Stimulated activated CD8-positive, alpha-beta memory T cell treated with anti-CD3 and anti-CD28 coated beads, Interleukin-12 subunit alpha, Interleukin-12 subunit beta, amount 100 ng/mL, for 24 hours (primary cell): ENCODE data around the gene HM13.
"Not testable (repeated sequence)": the region's sequence is repeated elsewhere in the genome, so short reads cannot be mapped to it uniquely, and the experiment has no call there.

Source experiments
- DNase-seq: peaks from one replicate; pipeline ENCODE4 v3.0.0-alpha.2; 2020; ENCODE audit errors: extremely low read depth

Gene HM13

DNA sequence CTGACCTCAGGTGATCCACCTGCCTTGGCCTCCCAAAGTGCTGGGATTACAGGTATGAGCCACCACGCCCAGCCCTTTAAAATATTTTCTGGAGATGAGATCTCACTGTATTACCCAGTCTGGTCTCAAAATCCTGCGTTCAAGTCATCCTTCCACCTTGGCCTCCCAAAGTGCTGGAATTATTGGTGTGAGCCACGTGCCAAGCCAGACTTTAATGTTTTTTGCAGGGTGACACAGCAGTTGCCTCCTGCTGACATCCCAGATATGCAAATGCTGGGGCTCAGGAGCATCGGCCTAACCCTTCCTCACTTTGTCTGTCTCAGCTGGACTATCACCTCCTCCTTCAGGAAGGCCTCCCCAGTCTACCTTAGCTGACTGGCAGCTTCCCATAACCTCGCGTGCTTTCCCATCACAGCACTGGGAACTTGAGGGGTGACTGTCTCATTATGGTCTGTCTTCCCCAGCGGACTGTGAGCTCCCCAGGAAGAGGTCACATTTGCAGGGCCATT is 76.5 kb downstream of the HM13 start:
- no peak for DNase-seq

GRCh38 chr20:31593221-31594001 is 79.2 kb downstream of the HM13 start:
- no peak for DNase-seq

DNA sequence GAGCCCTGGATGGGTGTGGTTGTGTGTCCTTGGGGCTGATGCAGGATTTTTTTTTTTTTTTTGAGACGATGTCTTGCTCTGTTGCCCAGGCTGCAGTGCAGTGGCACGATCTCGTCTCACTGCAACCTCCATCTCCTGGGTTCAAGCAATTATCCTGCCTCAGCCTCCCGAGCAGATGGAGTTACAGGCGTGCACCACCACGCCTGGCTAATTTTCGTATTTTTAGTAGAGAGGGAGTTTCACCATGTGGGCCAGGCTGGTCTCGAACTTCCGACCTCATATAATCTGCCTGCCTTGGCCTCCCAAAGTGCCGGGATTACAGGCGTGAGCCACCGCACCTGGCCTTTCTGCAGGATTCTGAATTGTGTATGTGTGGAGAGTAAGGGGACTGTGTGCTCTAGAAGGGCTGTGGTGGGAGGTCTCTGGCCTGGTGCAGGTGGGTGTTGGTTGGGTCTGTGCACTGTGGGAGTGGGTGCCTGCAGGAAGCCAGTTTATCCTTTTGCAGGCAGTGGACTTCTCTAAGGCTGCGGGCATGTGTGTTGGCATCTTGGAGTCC is 79.8 kb downstream of the HM13 start:
- DNase-seq, result no peak

DNA sequence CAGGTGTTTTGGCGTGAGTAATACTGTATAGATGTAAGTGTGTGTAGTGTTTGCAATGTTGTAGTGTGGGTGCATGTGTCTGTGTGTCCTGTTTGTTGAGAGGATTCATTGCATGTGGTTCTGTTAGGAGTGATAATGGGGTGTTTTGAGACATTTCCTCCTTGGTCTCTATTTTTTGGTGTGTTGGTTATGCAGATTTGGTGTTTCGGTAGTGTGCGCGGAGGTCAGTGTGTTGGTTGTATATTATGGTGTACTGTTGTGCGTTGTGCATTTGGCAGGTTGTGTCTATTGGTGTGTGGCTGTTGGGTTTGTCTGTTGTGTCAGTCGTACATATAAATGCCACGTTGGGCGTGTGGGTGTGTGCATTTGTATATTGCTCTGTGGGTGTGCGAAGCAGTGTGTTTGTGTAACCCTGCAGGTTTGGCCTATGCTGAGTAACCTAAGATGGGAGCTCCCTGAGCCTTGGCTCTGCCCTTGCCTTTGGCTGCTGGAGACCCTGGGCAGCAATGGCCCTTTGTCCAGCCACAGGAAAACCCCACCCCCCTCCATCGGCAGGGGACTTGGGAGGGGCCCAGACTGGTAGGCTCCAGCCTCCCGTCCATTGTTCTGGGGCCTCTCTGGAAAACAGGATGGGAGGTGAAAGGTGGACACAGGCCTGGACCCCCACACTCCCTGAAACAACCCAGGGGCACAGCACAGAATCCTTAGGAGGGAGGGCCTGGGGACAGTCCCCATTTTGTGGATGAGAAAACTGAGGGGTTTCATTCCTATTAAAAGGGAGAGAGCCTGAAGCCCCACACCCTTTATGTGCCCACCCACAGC is 80.5 kb downstream of the HM13 start:
- DNase-seq, result no peak

DNA sequence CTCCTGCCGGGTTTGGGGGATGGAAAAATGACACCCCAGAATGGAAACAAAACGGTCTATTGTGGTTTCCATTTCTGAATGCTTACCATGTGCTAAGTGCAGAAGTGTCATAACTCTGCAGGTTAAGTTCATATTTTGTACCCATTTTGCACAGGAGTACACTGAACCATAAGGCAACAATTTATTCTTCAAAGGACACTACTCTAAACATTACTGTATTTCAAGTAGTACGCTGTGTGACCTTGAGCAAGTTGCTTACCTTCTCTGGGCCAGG is 81.1 kb downstream of the HM13 start:
- no peak for DNase-seq

- no peak for DNase-seq
These were observed 81.6 kb downstream of the HM13 start for GRCh38 chr20:31595654-31596411.

GRCh38 chr20:31596412-31596715 is 82.1 kb downstream of the HM13 start:
- not testable (repeated sequence) for DNase-seq

- no peak for DNase-seq
These were observed 82.7 kb downstream of the HM13 start for GRCh38 chr20:31596831-31597480.

- no peak for DNase-seq
These were observed 83.2 kb downstream of the HM13 start for GRCh38 chr20:31597481-31597855.

DNA sequence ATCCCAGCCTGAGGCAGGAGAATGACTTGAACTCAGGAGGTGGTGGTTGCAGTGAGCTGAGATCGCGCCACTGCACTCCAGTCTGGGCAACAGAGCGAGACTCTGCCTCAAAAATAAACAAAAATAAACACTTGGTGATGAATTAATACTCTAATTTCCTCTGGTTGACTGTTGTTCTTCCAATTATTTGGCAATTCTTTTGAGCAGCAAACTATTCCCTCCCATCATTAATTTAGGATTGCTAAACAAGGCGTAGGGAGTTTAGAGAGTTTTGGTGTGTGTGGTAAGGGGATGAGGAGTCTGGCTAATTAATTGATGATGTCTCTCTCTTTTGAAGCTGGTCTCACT is 88.2 kb downstream of the HM13 start:
- no peak for DNase-seq

GRCh38 chr20:31602779-31603441 is 88.7 kb downstream of the HM13 start:
- DNase-seq, result no peak

- peak; percentile 33 for DNase-seq
These were observed 89.8 kb downstream of the HM13 start for GRCh38 chr20:31603822-31604566.

GRCh38 chr20:31604567-31605030 is 90.4 kb downstream of the HM13 start:
- DNase-seq, result no peak

- peak; percentile 68 for DNase-seq
These were observed 91.0 kb downstream of the HM13 start, which contains the start of gene ID1 for GRCh38 chr20:31605031-31605901. Gene ID1 (plus strand): TSS chr20:31605289. CDS start chr20:31605388, 99 bp downstream.

DNA sequence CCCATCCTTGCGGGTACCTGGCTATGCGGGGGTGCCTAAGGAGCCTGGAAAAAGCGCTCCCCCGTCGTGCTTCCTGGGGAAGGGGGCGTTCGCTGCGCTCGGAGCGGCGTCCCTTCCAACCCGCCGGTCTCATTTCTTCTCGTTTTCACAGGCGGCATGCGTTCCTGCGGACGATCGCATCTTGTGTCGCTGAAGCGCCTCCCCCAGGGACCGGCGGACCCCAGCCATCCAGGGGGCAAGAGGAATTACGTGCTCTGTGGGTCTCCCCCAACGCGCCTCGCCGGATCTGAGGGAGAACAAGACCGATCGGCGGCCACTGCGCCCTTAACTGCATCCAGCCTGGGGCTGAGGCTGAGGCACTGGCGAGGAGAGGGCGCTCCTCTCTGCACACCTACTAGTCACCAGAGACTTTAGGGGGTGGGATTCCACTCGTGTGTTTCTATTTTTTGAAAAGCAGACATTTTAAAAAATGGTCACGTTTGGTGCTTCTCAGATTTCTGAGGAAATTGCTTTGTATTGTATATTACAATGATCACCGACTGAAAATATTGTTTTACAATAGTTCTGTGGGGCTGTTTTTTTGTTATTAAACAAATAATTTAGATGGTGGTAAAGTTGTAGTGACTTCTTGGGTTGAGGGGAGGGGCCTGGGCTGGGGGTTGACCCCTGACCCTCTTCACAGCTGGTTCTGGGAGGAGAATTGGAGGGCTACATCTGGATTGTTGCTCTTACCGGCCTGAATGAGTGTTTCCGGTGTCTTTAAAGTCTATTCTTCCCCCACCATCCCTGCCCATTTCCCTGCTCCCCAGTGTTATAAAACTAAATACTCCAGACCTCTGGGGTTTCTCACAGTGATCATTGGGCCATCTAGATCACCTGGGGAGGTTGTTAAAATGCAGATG is 91.9 kb downstream of the HM13 start:
- DNase-seq, result no peak

DNA sequence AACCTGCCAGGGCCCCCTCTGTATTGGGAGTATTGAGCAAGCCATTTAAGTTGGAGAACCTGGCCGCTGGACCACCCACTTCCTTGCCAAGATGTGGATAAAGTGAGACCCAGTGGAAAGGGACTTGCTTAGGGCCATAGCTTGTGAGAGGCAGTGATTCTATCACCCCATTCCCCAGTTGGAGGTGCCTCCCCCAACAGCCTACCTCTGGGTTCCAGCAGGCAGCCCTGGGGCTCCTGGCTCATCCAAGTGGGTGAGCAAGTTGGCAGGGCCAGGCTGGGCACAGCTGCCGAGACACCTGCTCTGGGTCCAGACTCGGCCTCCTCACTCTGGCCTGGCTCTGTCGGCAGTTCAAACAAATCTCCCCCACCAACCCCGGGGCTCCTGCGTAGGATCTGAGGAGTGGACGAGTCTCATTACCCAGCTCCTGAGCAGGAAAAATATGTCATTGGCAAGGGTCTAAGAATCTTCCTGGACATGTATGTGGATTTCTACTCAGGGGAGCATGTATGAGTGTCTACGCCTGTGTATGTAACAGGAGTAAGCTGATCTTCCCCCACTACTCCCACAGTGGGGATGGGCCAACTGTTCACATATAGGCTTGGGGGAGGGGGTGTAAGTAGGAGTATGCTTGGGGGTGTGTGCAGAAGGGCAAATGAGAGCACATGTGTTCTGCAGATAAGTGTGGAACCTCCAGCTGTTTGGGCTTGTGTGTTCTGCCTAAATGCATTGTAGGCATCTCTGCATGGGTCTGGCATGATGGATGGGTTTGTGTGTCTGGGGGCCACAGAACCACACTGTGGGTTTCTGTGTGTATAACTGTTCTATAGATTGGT is 92.8 kb downstream of the HM13 start:
- DNase-seq, result no peak

DNA sequence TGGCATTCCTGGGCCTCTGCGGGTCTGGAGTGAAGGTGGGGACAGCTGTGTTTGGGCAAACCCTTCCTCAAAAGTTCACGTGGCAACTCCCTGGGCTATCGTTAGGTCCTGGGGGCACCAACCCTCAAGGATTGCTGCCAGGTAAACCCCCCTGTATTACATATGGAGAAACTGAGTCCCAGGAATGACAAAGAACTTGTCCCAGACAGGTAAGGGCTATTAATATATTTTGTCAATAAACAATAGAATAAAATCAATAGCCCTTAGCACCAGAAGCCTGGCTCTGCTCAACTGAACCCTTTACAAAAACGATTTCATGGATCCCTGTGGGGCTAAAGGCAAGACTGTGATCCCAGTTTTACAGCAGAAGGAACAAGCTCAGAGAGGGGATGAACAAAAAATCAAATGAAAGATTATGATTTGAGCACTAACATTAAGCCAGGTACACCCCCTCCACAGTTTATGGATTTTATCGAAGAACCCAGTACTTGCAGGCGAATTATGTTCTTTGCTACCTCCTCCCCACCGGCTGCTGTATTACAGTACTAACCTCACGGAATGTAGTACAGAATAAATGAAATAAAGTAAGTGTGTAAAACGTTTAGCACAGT is 93.5 kb downstream of the HM13 start:
- no peak for DNase-seq
